Measurements from ENCODE around the gene CA14.
A peak's percentile ranks its signal among the peaks of the same experiment; 100 is the strongest.
"Not testable (repeated sequence)": the region's sequence is repeated elsewhere in the genome, so short reads cannot be mapped to it uniquely, and the experiment has no call there.

The CA14 gene

DNA sequence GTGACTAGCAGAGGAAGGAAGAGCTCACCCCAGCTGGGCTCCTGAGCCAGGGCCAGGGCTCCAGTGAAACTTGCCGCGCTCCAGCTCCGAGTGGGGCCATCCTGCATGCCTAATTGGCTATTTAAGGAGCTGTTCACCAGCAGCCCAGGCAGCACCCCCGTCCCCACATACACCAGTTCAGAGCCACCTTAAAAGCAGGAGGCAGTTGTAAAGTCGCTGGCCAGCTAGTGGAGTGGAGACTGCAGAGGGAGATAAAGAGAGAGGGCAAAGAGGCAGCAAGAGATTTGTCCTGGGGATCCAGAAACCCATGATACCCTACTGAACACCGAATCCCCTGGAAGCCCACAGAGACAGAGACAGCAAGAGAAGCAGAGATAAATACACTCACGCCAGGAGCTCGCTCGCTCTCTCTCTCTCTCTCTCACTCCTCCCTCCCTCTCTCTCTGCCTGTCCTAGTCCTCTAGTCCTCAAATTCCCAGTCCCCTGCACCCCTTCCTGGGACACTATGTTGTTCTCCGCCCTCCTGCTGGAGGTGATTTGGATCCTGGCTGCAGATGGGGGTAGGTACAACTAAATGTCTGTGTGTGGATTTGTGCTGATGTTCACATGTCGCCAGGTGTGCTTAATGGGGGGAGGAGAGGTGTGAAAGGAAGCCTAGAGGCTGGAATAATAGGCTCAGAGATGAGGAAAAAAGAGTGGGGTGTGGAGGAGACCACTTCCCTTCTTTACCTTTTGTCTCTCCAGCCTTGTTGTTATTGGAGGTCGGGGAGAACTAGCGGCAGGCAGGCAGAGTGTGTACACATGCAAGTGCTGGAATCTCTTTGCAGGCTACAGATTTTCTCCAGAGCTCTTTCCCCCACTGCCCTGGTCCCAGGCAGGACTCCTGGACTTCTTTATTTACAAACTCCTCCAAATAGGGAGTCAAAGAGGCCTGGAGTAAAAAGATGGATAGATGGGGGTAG is at the start of gene CA14:
Gene CA14 (plus strand): TSS at position 151 of the 962 bp plus-strand sequence. CDS start 355 bp downstream, at position 506.
- no peak for DNase-seq (ENCODE audit: low read depth)

DNA sequence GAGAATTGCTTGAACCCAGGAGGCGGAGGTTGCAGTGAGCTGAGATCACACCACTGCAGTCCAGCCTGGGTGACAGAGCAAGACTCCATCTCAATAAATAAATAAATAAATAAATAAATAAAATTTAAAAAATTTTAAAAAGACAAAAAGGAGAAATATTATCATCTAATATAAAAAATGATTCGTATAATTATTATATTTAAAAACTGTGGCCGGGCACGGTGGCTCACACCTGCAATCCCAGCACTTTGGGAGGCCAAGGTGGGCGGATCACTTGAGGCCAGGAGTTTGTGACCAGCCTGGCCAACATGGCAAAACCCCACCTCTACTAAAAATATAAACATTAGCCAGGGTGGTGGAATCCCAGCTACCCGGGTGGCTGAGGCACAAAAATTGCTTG is 49.1 kb upstream of the CA14 start:
- DNase-seq (ENCODE audit: low read depth), result not testable (repeated sequence)

DNA sequence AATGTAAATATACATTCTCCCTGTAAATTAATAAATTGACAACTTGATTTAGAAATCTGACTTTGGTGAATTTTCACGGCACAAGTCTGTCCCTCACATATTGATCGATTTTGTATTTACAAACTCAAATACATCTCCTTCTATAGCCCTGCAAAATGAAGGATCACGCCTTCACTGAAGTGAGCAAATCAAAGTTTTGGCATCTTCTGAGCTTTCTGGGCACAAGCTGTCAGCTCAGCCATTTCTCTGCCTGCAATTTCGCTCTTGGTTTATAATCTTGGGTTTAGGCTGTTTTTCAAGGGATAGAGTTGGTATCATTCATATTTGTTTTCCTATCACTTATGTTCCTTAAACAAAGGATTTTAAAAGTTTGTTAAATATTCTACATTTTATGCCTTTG is 47.5 kb upstream of the CA14 start:
- DNase-seq (ENCODE audit: low read depth), result no peak

DNA sequence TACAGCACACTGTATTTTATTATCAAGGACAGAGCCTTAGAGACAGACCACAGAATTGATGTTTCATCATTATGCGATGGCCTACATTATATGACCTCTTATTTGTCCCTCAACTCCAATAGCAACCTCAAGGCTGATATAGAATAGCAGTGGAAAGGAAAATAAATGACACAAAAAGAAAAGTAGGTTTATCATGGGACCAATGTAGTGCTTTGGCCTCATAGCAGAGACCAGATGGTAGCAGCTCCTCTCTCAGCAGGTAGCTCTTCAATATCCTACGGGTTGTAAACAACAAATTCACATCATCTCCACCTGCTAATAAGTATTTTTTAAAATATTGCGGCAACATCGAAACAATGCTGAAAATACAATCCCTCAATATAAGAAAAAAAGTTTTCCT is 46.9 kb upstream of the CA14 start:
- no peak for DNase-seq (ENCODE audit: low read depth)

DNA sequence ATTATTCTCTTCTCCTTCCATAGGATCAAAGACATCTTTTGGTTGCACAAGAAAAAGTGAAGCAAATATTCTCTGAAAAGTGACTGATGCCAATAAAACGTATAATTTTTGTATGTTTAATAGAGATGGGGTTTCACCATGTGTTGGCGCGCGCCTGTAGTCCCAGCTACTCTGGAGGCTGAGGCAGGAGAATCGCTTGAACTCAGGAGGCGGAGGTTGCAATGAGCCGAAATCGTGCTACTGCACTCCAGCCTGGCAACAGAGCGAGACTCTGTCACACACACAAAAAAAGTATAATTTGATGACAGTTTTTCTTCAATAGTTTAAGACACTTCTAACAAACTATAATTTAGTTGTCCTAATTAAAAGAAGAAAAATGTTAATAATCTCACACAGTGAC is 45.5 kb upstream of the CA14 start:
- DNase-seq (ENCODE audit: low read depth), result no peak

DNA sequence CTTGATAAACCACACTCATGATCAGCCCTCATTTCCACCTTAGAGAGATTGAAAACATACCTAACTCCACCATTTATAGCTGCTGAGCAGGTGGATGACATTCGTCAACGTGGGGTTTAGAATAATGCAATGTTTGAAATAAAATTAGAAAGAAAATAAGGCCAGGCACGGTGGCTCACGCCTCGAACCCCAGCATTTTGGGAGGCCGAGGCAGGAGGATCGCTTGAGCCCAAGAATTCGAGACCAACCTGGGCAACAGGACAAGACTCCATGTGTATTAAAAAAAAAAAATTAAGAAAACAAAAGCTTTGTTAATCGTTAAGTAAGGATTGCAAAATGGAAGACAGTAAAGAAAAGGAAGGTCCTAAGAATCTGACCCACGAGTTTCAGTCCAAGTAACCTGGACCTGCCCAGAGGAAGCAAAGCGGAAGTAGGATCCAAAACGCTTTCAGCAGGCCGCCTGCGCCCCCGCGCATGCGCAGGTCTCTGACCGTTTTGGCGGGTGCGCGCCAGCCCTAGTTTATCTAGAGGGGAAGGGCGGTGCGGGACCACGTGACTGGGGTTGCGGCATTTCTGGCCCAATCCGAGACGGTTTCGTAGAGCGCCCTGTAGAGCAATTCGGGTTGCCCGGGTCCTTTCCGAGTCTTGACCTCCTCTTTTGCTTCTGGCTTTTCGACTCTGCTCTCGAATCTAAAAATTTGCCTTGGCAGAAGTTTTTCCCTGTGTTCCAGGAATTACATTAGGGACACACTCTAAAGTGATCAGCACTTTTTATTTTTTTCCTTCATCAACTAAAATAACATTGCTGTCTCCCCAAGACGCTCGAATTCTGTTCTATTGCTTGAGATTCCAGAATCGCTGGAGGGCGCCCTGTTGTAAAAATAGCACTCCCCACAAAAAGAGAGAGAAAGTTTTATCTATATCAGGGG is 44.1 kb upstream of the CA14 start:
- peak; percentile 84 for DNase-seq (ENCODE audit: low read depth)

DNA sequence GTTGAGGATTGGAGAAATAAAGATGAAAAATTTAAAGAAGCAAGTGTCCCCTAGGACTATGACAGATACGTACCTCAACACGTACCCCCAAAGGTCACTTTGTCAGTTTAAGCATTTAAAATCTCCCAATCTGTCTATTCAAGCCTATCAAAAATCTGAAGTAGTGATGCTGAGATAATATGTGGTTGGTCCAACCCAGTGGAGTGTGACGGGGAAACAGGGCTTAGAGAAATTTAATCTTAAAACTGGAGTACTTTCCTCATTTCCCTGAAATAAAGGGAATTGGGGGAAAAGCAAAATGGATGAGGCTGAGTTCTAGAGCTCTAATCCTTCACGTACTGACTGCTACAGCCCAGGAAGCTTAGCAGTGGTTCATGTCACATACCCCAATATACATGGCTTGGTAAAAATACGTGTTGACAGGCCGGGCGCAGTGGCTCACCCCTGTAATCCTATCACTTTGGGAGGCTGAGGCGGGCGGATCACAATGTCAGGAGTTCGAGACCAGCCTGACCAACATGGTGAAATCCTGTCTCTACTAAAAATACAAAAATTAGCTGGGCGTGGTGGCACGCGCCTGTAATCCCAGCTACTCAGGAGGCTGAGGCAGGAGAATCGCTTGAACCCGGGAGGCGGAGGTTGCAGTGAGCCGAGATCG is 43.3 kb upstream of the CA14 start:
- not testable (repeated sequence) for DNase-seq (ENCODE audit: low read depth)

DNA sequence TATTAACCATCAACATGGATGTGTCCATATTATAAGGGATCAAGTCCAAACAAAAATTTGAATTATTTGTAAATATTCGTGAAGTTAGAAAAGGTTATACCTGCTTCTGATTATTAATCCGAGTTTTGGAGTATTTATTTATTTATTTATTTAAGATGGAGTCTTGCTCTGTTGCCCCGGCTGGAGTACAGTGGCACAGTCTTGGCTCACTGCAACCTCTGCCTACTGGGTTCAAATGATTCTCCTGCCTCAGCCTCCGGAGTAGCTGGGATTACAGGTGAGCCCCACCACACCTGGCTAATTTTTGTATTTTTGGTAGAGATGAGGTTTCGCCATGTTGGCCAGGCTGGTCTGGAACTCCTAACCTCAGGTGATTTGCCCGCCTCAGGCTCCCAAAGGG is 41.7 kb upstream of the CA14 start:
- not testable (repeated sequence) for DNase-seq (ENCODE audit: low read depth)

DNA sequence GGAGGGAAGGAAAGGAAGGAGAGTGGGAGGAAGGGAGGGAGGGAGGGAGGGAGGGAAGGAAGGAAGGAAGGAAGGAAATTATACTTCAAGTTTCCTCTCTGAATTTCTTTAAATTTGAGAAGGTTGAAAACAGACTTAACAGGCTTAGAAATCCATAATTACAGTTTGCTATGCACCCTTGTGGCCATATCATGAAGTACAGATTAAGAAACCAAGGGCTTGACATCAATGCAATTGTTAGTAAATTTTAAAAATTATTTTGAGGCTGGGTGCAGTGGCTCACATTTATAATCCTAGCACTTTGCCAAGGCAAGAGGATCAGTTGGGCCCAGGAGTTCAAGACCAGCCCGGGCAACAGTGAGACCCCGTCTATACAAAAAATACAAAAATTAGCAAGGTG is 36.0 kb upstream of the CA14 start:
- peak; percentile 50 for DNase-seq (ENCODE audit: low read depth)

DNA sequence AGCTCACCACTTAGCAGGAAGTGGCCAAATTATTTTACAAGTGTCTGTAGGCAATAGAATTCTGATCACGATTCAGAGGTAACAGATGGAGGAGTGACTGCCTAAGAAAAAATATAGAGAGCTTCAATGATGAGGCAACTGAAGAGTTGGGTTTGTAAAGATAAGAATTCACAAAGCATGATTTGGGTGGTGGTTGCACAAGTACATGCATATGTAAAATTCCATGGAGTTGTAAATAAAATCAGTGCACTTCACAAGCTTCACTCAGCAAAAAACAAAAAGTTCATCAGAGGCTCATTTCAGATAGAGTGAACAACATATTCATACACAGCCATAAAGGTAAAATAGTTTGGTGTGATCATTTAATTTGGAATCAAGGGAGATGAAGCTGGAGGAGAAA is 32.6 kb upstream of the CA14 start:
- DNase-seq (ENCODE audit: low read depth), result no peak

DNA sequence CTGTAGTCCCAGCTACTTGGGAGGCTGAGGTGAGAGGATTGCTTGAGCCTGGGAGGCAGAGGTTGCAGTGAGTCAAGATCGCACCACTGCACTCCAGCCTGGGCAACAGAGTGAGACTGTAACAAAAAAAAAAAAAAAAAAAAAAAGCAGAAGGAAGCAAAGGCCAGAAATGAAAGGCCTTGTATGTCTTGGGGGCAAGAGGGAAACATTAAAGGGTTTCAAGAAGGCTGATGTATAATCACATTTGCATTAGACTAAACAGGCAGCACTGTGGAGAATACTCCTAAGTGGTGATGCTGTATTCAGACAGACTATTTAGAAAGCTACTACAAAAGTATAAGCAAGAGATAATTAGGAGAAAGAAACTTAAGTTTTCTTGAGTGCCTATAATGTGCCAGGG is 32.0 kb upstream of the CA14 start:
- no peak for DNase-seq (ENCODE audit: low read depth)

DNA sequence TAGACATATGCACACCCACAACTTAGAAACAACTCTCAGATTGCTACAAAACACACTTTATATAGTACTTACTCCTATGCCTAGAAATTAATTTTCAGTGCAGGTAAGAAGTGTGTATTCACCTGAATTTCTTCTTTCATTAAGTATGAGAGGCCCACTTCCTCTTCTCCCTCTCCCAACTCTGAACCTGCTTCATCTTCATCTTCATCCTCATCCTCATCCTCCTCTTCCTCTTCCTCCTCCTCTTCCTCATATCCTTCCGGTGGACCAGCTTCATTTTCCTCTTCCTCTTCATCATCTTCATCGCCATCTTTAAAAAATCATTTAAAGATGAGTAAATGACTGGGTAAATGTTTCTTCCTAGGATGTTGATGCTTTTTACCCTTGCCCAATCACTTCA is 31.1 kb upstream of the CA14 start:
- no peak for DNase-seq (ENCODE audit: low read depth)

DNA sequence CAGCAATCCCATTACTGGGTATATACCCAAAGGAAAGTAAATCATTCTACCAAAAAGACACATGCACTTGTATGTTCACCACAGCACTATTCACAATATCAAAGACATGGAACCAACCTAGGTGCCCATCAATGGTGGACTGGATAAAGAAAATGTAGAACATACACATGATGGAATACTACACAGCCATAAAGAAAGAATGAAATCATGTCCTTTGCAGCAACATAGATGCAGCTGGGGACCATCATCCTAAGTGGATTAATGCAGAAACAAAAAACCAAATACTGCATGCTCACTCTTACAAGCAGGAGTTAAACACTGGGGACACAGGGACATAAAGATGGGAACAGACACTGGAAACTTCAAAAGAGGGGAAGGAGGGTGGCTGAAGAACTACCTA is 30.3 kb upstream of the CA14 start:
- DNase-seq (ENCODE audit: low read depth), result no peak

DNA sequence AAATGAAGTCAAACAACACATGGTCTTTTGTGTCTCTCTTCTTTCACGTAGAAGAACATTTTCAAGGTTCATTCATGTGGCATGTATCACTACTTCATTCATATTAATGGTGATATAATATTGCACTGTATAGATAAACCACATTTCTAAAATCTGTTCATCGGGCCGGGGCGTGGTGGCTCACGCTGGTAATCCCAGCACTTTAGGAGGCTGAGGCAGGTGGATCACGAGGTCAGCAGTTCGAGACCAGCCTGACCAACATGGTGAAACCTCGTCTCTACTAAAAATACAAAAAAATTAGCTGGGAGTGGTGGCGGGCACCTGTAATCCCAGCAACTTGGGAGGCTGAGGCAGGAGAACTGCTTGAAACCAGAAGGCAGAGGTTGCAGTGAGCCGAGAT is 29.3 kb upstream of the CA14 start:
- not testable (repeated sequence) for DNase-seq (ENCODE audit: low read depth)

DNA sequence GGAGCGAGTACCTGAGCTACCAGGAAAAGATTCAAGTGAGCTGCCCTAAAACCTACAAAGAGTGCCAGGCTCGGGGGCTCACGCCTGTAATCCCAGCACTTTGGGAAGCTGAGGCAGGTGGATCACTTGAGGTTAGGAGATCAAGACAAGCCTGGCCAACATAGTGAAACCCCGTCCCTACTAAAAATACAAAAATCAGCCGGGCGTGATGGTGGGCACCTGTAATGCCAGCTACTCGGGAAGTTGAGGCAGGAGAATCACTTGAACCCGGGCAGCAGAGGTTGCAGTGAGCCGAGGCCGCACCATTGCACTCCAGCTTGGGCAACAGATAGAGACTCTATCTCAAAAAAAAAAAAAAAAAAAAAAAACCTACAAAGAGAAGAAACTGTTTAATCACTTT is 24.7 kb upstream of the CA14 start:
- not testable (repeated sequence) for DNase-seq (ENCODE audit: low read depth)

DNA sequence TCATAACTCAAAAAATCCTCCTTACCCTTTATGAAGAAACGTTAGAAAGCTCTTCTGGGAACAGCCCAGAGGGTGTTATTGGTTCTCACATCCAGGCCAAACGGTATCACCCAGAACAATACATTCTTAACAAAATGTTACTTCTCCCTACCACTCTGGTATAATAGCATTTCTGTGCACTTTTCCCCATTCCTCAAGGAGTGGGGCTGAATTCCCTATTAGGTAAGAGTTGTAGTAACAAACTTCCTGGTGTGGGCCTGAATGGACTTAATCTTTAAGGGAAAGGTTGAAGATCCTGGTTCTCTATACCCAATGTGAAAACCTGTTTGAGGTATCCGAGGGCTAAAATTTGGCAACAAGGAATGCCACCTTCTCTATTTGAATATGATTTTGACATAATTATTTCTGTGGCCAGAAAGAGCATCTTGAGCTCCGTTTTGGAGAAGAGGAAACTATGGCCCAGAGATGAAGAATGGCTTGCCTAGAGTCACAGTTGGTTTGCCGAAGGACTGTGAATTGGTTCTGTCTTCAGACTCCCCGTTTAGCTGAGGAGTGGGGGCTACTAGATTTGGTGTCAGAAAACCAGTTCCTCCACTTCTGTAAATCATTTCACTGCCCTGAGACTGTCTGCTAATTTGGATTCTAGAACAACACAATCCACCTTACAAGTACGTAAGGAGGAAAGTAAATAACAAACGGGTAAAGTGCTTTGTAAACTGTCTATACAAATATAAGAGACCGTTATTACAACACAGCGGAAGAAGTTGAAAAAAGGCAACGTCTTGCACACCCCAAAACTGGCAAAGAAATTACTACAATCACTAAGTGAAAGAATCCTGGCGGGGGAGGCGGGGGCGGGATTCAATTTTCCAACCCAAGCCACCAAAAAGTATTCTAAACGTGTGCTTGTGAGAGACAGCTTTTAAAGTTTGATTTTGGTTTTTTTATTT is 23.9 kb upstream of the CA14 start:
- peak; percentile 23 for DNase-seq (ENCODE audit: low read depth)

DNA sequence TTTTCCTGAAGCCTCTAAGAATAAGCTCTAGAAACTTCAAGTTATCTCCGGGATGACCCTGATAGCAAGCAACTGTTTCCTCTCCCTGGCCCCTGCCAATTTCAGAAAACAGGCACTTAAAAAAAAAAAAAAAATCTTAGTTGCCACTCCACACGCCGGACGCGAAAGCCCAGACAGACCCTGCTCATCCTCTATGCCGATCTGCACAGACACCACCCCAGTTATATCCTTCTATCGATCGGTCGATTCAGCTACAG is 23.3 kb upstream of the CA14 start:
- no peak for DNase-seq (ENCODE audit: low read depth)

DNA sequence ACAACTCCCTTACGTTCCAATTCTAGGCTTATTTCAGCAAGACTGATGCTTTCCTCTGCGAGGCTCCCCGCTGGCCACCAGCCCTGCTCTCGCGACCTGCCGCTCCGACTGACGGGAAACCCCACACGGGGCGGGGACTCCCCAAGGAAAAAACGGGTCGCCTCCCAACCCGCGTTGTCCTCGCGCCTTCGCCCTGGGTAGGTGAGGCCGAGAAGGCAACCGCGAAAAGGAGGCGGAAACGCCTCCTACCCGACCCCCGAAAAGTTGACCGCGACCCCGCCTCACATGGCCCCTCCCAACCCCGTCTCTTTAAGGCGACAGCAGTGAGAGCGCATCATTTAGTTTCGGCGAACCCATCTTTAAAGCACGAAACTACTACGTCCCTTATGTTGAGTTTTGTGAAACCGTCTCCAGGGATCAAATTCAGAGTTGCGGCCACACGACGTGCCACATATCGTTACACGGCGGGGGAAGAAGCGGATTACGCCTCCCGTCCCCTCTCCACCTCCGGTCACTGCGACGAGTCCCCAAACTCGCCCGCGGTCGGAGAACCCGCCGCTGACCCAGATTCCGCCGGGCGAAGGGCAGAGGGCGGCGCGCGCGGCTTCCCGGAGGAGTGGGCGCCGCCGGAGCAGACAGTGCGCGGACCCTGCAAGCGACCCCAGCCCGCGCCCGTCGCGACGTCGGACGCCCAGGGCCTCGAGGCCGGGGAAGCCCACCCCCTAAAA is 22.8 kb upstream of the CA14 start:
- DNase-seq (ENCODE audit: low read depth), result peak; percentile 80

DNA sequence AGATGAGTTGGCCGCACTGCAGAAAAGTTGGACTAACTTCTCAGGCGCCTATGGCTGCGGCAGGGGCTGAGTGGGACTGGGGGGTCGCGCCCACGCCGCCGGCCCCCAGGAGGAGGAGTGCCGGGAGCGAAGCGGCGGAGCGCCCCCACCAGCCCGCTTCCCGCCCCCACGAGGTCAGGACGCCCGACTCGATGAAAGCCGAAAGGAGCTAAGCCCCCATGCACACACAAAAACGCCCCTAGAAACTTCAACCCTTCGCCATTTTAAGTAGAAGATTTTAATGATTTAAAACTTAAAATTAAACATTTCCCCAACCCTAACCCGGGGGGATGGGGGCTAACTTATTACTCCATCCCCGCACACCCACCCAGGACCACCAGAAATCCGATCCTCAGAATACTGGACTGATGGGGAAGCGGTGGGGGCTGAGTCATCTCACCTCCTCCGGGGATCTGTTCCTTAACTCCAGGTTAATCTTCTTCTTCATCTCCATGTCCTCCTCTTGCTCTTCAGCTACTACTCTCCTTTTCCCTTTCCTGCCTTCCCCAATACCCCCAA is 22.2 kb upstream of the CA14 start:
- peak; percentile 18 for DNase-seq (ENCODE audit: low read depth)

DNA sequence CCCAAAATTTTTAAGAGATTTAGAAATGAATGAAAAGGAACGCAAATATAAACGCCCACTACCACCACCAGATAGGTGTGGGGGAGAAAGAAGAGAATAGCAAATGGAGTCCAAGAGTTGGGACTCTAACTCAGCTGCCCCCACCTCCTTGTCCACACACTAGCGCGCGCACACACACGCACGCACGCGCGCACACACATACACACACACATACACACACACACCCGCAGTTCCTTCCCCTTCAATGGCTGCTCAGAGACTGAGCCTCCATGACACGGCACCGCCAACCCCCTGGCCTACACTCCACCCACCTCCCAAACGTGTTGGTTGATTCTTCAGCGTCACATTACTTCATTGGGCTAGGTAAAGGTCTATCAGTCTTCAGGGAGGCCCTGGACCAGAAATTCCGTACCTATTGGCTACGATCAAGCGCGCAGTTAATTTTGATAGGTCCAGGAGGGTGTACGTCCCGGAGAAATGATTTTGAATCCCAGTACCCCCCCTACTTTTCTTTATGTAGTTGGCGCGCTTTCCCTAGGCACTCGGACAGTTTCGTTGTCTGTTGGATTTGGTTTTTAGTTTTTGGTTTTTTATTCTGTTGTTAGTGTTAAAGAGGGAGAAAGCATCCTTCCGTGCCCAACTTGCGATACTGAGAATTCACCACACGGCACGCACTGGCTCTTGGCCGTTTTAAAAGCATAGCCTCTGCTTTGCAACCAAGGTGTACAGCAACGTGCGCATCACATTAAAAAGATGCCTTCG is 21.5 kb upstream of the CA14 start, which contains the start of gene ANP32E:
Gene ANP32E (minus strand): TSS at position 261 of the 762 bp plus-strand sequence. CDS start 326 bp downstream, outside the sequence.
- peak; percentile 100 for DNase-seq (ENCODE audit: low read depth)

Data from EH (cell line).